GM18517 (cell line): ENCODE measurements around the gene PAPSS1.

ENCODE experiments used
- ATAC-seq: cut with Tn5 transposase; IDR thresholded peaks from one replicate; pipeline ENCODE4 v1.9.1; 2021; ENCODE audit warnings: mild to moderate bottlenecking, moderate library complexity; ENCODE audit not compliant: unreplicated experiment

PAPSS1 gene

DNA sequence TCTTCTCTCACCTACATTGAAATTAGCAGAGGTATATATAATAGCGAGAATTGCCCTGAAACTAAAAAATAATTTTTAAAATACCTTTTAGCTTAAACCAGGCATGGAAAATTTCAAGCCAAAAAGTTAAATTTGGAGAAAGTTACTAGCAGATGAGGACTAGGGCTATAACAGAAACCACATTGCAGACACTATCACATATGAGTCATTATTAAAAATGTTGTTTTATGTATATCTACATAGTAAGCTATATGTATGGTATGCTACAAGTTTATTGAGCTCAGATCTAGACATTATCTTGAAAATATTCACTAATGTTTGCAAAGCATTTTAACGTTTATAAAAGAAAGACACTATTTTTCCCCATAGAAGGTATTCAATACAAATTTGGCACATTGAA is 147.8 kb downstream of the PAPSS1 start:
- no peak for ATAC-seq

DNA sequence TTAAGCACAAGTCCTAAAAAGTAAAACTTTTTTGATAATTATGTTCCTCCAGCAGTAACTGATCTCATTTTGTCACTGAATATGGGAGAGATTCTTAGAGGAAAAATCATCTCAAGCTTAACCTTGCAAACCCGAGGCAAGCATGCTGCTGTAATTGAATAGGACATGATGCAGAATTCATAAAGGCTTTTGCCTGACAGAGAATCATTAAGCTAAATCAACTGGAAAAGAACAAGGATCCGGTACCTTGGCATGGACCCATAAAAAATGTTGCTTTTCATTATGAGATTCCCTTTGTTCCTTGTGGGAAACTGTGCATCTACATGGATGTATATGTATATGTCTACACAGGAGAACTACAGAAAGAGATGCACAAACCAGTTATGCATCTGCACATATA is 149.1 kb downstream of the PAPSS1 start:
- no peak for ATAC-seq

DNA sequence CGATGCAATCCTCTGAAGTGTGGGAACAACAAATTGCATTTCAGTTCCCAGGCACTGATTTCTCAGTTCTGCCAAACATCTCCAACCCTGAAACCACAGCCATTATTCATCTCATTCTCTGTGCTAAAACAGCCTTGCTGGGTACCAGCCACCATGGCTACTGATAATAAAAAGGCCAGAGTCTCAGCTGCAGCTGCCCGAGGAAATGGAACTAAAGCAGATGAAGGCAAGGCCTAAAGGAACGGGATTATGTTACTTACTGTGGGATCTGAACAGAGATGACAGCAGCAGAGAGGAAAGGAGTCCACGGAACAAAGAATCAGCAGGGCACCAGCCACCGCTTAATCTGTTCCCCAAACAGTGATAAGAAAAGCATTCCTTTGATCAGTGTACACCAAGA is 155.7 kb downstream of the PAPSS1 start:
- no peak for ATAC-seq
